ENCODE measurements around the gene AP2B1. TPM values are rescaled to one million over a fixed set of nuclear protein-coding genes. Genes with fewer than 3 reads are reported as not detected.

Gene AP2B1
- total RNA-seq, 1 donor from 2014 or later, result 164 TPM

DNA sequence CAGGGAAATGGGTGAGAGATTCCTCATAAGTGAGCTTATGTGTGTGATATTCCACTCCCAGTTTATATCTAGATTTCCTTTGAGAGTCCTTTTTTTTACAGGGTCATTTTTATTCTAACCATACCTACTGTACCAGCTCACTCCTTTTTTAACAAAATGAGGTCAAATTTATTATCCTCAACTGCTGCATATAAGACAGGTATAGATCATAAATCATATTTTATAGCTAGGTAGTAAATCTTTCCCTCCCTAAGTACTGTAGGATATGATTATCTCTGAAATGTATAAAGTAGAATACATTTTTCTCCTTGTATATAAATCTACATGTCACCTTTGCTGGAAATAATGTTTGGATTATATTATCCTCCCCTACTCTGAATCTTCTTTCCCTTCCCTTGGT lies 31.5 kb downstream of the AP2B1 start:
- Mint-ChIP-seq H3K27ac (no peak overlapping the region), H3K36me3 (ENCODE audit: low read depth) (peaks cover 12% of the 10 kb centered on the region), H3K9me3 (no peaks in the 10 kb centered on the region), H3K27me3 (no peaks in the 10 kb centered on the region), H3K4me3 (no peak overlapping the region), H3K4me1 (no peaks in the 10 kb centered on the region)
- no peak for DNase-seq
- intact Hi-C loops (cut with micrococcal nuclease), result no loop called here

DNA sequence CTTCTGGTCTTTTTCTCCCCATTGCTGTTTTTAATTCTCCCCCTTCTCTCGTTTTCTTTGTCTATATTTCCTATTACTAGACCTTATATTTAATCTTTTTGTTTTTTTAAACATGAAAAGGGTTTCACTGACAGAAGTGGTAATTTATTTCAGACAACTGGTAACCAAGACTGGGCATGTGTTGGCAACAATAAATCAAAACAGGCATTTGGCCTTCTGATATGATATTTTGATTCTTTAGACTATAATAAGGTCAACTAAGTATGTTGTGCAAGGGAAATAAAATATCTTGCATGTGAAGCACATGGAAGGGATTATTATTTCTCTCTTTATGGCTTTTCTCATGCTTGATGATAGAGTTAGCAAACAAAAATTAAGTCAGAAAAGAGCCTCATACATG lies 34.6 kb downstream of the AP2B1 start:
- Mint-ChIP-seq H3K36me3 (ENCODE audit: low read depth) (peaks cover 29% of the 10 kb centered on the region), H3K4me1 (no peaks in the 10 kb centered on the region), H3K4me3 (no peak overlapping the region), H3K27ac (no peak overlapping the region), H3K27me3 (no peaks in the 10 kb centered on the region), H3K9me3 (no peaks in the 10 kb centered on the region)
- no peak for DNase-seq
- intact Hi-C loops (cut with micrococcal nuclease), result no loop called here

DNA sequence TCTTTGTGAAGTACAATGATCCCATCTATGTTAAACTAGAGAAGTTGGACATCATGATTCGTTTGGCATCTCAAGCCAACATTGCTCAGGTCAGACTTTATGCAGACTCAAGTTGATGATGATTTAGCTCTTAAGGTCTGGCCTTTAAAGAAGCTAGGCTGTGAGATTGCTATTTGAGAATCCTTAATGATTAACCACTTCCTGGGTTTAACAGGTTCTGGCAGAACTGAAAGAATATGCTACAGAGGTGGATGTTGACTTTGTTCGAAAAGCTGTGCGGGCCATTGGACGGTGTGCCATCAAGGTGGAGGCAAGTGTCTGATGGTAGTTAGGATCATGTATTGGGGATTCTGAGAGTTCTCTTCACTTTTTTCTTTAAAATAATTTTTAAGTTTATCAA lies 40.3 kb downstream of the AP2B1 start:
- intact Hi-C loops (cut with micrococcal nuclease), result no loop called here
- no peak for DNase-seq
- no peaks in the 10 kb centered on the region for H3K9me3 Mint-ChIP-seq
- H3K4me1 Mint-ChIP-seq, result peaks cover 6% of the 10 kb centered on the region
- H3K36me3 Mint-ChIP-seq (ENCODE audit: low read depth), result peaks cover 48% of the 10 kb centered on the region
- H3K27me3 Mint-ChIP-seq, result no peaks in the 10 kb centered on the region
- H3K27ac Mint-ChIP-seq, result no peak overlapping the region
- H3K4me3 Mint-ChIP-seq, result no peak overlapping the region

GRCh38 chr17:35630530-35631148 lies 43.5 kb downstream of the AP2B1 start:
- Mint-ChIP-seq H3K4me3 (no peak overlapping the region), H3K36me3 (ENCODE audit: low read depth) (peaks cover 39% of the 10 kb centered on the region), H3K27me3 (no peaks in the 10 kb centered on the region), H3K4me1 (peaks cover 6% of the 10 kb centered on the region), H3K27ac (no peak overlapping the region), H3K9me3 (no peaks in the 10 kb centered on the region)
- DNase-seq, result no peak
- intact Hi-C loops (cut with micrococcal nuclease), result no loop called here

GRCh38 chr17:35641032-35641431 lies 53.9 kb downstream of the AP2B1 start:
- Mint-ChIP-seq H3K27me3 (no peaks in the 10 kb centered on the region), H3K9me3 (no peaks in the 10 kb centered on the region), H3K4me1 (peaks cover 2% of the 10 kb centered on the region), H3K27ac (no peak overlapping the region), H3K4me3 (no peak overlapping the region), H3K36me3 (ENCODE audit: low read depth) (peaks cover 51% of the 10 kb centered on the region)
- no peak for DNase-seq
- intact Hi-C loops (cut with micrococcal nuclease), result no loop called here

- no peaks in the 10 kb centered on the region for H3K4me1 Mint-ChIP-seq
- peaks cover 44% of the 10 kb centered on the region for H3K36me3 Mint-ChIP-seq (ENCODE audit: low read depth)
- DNase-seq, result no peak
- no peaks in the 10 kb centered on the region for H3K9me3 Mint-ChIP-seq
- H3K27ac Mint-ChIP-seq, result no peak overlapping the region
- H3K4me3 Mint-ChIP-seq, result no peak overlapping the region
- H3K27me3 Mint-ChIP-seq, result no peaks in the 10 kb centered on the region
- intact Hi-C loops (cut with micrococcal nuclease), result no loop called here
Observed at GRCh38 chr17:35645923-35646322, 58.8 kb downstream of the AP2B1 start.

GRCh38 chr17:35651467-35651866 lies 64.3 kb downstream of the AP2B1 start:
- intact Hi-C loops (cut with micrococcal nuclease), result no loop called here
- no peak overlapping the region for H3K4me3 Mint-ChIP-seq
- no peaks in the 10 kb centered on the region for H3K27me3 Mint-ChIP-seq
- peaks cover 38% of the 10 kb centered on the region for H3K36me3 Mint-ChIP-seq (ENCODE audit: low read depth)
- peaks cover 3% of the 10 kb centered on the region for H3K4me1 Mint-ChIP-seq
- DNase-seq, result no peak
- no peaks in the 10 kb centered on the region for H3K9me3 Mint-ChIP-seq
- H3K27ac Mint-ChIP-seq, result no peak overlapping the region

DNA sequence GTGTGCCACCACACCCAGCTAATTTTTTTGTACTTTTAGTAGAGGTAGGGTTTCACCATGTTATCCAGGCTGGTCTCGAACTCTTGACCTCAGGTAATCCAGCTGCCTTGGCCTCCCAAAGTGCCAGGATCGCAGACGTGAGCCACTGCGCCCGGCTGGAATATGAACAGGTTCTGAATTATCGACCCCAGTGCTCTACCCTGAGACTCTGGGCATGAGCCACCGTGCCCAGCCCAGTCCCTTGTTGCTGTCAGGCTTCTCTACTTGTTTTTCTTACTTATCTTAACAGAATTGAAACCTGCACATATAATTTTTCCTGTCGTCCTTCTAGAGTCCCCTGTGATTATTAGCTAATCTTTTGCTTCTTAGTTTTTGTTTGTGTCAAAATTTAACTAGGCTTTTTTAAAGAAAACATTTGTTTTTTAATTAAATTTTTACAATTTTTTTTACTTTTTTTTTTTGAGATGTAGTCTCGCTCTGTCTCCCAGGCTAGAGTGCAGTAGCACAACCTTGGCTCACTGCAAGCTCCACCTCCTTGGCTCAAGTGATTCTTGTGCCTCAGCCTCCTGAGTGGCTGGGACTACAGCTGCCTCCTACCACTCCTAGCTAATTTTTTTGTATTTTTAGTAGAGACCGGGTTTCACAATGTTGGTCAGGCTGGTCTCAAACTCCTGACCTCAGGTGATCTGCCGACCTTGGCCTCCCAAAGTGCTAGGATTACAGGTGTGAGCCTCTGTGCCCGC lies 66.7 kb downstream of the AP2B1 start:
- H3K36me3 Mint-ChIP-seq (ENCODE audit: low read depth), result peaks cover 44% of the 10 kb centered on the region
- H3K4me1 Mint-ChIP-seq, result peaks cover 5% of the 10 kb centered on the region
- no peak overlapping the region for H3K4me3 Mint-ChIP-seq
- DNase-seq, result no peak
- intact Hi-C loops (cut with micrococcal nuclease), result no loop called here
- H3K27me3 Mint-ChIP-seq, result no peaks in the 10 kb centered on the region
- H3K9me3 Mint-ChIP-seq, result no peaks in the 10 kb centered on the region
- H3K27ac Mint-ChIP-seq, result no peak overlapping the region

DNA sequence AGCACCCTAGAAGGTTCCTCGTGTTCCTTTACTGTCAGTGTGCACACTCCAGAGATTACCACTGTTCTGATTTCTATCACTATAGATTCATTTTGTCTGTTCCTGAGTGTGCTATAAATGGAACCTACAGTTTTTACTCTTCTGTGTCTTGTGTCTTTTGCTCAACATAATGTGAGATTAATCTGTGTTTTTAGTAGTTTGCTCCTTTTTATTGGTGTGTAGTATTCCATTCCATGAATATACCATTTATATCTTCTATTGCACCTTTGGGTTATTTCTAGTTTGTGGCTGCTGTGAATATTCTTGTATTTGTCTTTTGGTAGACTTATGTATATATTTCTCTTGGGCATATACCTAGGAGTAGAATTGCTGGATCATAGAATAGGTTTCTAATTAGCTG lies 68.2 kb downstream of the AP2B1 start:
- intact Hi-C loops (cut with micrococcal nuclease), result no loop called here
- Mint-ChIP-seq H3K27ac (no peak overlapping the region), H3K4me1 (peaks cover 5% of the 10 kb centered on the region), H3K4me3 (no peak overlapping the region), H3K36me3 (ENCODE audit: low read depth) (peaks cover 49% of the 10 kb centered on the region), H3K27me3 (no peaks in the 10 kb centered on the region), H3K9me3 (no peaks in the 10 kb centered on the region)
- no peak for DNase-seq

DNA sequence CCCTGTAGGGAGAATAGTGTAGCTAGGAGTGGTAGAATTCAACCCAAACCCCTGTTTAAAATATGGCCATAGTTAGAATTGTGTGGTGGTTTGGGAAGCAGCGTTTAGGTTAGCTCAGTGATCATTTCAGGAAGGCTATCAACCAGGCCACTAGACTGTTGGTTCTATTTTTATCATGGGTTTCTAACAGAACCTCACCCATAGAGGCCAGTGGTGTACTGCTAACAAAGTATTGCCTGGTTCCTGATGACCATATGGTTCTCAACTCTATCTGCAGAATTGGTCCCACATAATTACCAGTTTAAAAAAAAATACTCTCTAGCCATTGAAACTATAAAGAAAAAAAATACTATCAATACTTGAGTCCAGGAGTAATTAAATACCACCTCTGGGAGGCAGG lies 73.8 kb downstream of the AP2B1 start:
- no peak overlapping the region for H3K4me3 Mint-ChIP-seq
- peaks cover 2% of the 10 kb centered on the region for H3K4me1 Mint-ChIP-seq
- H3K36me3 Mint-ChIP-seq (ENCODE audit: low read depth), result peaks cover 42% of the 10 kb centered on the region
- DNase-seq, result no peak
- intact Hi-C loops (cut with micrococcal nuclease), result no loop called here
- H3K9me3 Mint-ChIP-seq, result no peaks in the 10 kb centered on the region
- no peaks in the 10 kb centered on the region for H3K27me3 Mint-ChIP-seq
- H3K27ac Mint-ChIP-seq, result no peak overlapping the region

DNA sequence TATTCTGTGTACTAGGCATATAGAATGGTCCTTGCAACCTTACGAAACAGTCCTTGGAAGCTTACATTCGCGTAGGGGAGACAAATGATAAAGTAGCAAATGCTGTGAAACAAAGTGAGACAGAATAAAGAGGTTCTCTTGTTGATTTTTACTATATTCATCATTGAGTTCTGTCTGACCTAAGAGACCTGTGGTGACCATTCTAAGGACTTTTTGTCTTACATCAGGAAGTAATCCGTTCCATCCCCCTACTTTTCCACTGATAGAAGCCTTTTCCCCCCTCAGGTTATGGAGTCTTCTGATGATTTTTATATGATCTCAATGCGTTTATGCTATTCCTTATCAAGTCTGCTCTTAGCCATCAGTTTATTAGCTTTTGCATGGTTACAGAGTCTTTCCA lies 77.6 kb downstream of the AP2B1 start:
- Mint-ChIP-seq H3K27ac (no peak overlapping the region), H3K4me1 (no peaks in the 10 kb centered on the region), H3K27me3 (no peaks in the 10 kb centered on the region), H3K4me3 (no peak overlapping the region), H3K36me3 (ENCODE audit: low read depth) (peaks cover 41% of the 10 kb centered on the region), H3K9me3 (no peaks in the 10 kb centered on the region)
- no peak for DNase-seq
- intact Hi-C loops (cut with micrococcal nuclease), result no loop called here

DNA sequence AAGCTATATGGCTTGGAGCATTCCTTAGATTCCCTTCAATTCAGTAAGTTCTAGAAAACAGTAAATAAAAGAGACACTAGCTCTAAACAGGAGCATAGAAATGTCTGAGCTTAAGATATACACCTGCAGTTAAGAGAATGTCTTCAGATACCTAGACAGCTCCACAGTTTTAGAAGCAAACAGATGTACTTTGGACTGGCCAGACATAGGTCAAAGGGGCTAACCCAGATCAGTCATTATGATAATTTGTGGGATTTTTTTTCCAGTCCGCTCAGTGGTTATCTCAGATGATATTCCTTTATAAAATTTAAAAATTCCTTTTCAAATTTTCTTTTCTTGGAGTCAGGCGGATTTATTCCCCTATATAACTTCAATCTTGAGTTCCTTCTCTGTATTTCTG lies 78.5 kb downstream of the AP2B1 start:
- Mint-ChIP-seq H3K9me3 (no peaks in the 10 kb centered on the region), H3K27me3 (no peaks in the 10 kb centered on the region), H3K4me1 (no peaks in the 10 kb centered on the region), H3K27ac (no peak overlapping the region), H3K36me3 (ENCODE audit: low read depth) (peaks cover 40% of the 10 kb centered on the region), H3K4me3 (no peak overlapping the region)
- intact Hi-C loops (cut with micrococcal nuclease), result no loop called here
- DNase-seq, result no peak

DNA sequence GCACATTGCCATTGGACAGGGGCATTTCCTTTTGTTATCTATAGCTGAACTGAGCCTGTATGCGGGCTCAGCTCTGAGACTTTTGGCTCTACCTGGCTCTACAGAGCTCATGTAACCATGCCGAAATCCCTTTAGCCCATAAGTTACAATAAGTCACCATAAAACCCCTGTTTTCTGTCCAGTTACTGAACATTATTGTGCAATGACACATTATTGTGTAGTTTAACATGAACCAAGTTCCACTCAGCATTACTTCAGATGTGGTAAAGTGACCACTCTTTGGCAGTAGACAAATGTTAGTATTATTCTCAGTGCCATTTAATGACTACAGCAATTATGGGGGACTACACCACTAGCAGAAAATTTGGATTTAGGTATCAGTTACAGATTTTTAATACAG lies 78.9 kb downstream of the AP2B1 start:
- H3K4me3 Mint-ChIP-seq, result no peak overlapping the region
- intact Hi-C loops (cut with micrococcal nuclease), result no loop called here
- peaks cover 41% of the 10 kb centered on the region for H3K36me3 Mint-ChIP-seq (ENCODE audit: low read depth)
- no peaks in the 10 kb centered on the region for H3K27me3 Mint-ChIP-seq
- DNase-seq, result no peak
- no peaks in the 10 kb centered on the region for H3K9me3 Mint-ChIP-seq
- H3K4me1 Mint-ChIP-seq, result no peaks in the 10 kb centered on the region
- H3K27ac Mint-ChIP-seq, result no peak overlapping the region

DNA sequence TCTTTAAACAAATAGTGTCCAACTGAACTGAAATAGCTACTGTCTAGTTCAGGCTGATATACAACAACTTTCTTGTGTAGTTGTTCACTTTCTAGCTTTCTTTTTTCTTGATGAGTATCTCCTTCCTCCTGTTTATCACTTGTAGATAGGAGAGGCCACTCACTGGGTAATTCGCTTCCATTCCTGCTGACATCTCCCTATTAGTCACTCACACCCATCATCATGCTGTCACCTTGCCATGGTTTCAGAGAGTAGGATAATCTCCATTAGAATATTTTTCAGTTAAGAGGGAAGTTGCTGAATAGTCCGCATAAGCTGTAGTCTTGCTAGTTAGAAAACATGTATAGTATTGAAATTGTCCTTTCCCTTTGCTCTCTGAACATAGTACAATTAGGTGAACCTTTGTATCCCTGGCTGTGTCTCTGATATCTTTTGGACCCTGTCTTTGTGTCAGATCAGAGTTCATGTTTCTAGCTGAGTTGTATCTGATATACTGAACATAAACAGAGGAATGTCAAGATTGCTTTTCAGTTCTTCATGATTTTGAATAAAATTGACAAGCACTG lies 79.9 kb downstream of the AP2B1 start:
- H3K27me3 Mint-ChIP-seq, result no peaks in the 10 kb centered on the region
- intact Hi-C loops (cut with micrococcal nuclease), result no loop called here
- H3K4me3 Mint-ChIP-seq, result no peak overlapping the region
- no peak overlapping the region for H3K27ac Mint-ChIP-seq
- H3K36me3 Mint-ChIP-seq (ENCODE audit: low read depth), result peaks cover 46% of the 10 kb centered on the region
- no peak for DNase-seq
- no peaks in the 10 kb centered on the region for H3K9me3 Mint-ChIP-seq
- peaks cover 3% of the 10 kb centered on the region for H3K4me1 Mint-ChIP-seq

Measured in activated CD4-positive, alpha-beta T cell treated with anti-CD3 and anti-CD28 coated beads, Interleukin-2, amount 10 ng/mL, durations not matched to agents 24 days and 14 days (primary cell).